HG02970 (cell line): Measurements from ENCODE around the gene PLCB3.
"Not testable (repeated sequence)": the region's sequence is repeated elsewhere in the genome, so short reads cannot be mapped to it uniquely, and the experiment has no call there.

Source experiments
- ATAC-seq: cut with Tn5 transposase; IDR thresholded peaks from one replicate; pipeline ENCODE4 v1.9.1; 2021; ENCODE audit warnings: mild to moderate bottlenecking, moderate library complexity, moderate number of reproducible peaks; ENCODE audit not compliant: unreplicated experiment, low FRiP score

PLCB3 gene

GRCh38 chr11:64234647-64235379 lies 16.5 kb upstream of the PLCB3 start:
- ATAC-seq = peak; percentile 16

- no peak for ATAC-seq
Observed at GRCh38 chr11:64235437-64236161, 15.7 kb upstream of the PLCB3 start.

- no peak for ATAC-seq
Observed at GRCh38 chr11:64237484-64237951, 13.8 kb upstream of the PLCB3 start.

- no peak for ATAC-seq
Observed at GRCh38 chr11:64238076-64238475, 13.3 kb upstream of the PLCB3 start.

GRCh38 chr11:64238999-64239398 lies 12.3 kb upstream of the PLCB3 start:
- ATAC-seq = no peak

- ATAC-seq = no peak
Observed at GRCh38 chr11:64239662-64240434, 11.5 kb upstream of the PLCB3 start.

GRCh38 chr11:64240435-64241240 lies 10.7 kb upstream of the PLCB3 start, which contains the start of gene FKBP2:
Gene FKBP2 (plus strand): TSS chr11:64241095. CDS start chr11:64242388, 1,293 bp downstream.
- ATAC-seq = peak; percentile 52

- ATAC-seq = peak; percentile 66
Observed at GRCh38 chr11:64241241-64241490, 10.2 kb upstream of the PLCB3 start.

GRCh38 chr11:64241491-64242374 lies 9.6 kb upstream of the PLCB3 start:
- peak; percentile 8 for ATAC-seq

GRCh38 chr11:64243236-64243854 lies 8.0 kb upstream of the PLCB3 start:
- ATAC-seq = no peak

GRCh38 chr11:64244107-64244506 lies 7.2 kb upstream of the PLCB3 start:
- ATAC-seq = no peak

GRCh38 chr11:64244966-64245365 lies 6.4 kb upstream of the PLCB3 start:
- no peak for ATAC-seq

- no peak for ATAC-seq
Observed at GRCh38 chr11:64245401-64245796, 5.9 kb upstream of the PLCB3 start.

- ATAC-seq = no peak
Observed at GRCh38 chr11:64245797-64246620, 5.3 kb upstream of the PLCB3 start.

- not testable (repeated sequence) for ATAC-seq
Observed at GRCh38 chr11:64246621-64246870, 4.8 kb upstream of the PLCB3 start.

GRCh38 chr11:64246871-64247728 lies 4.2 kb upstream of the PLCB3 start, which contains the start of gene PPP1R14B:
Gene PPP1R14B (minus strand): TSS chr11:64246943. CDS start chr11:64246673, 270 bp downstream.
- ATAC-seq = no peak

GRCh38 chr11:64247729-64248531 lies 3.4 kb upstream of the PLCB3 start:
- ATAC-seq = no peak
